ENCODE data around the gene CRYL1.
"Not testable (repeated sequence)": the region's sequence is repeated elsewhere in the genome, so short reads cannot be mapped to it uniquely, and the experiment has no call there.

CRYL1 gene

GRCh38 chr13:20451397-20451796 is 74.3 kb downstream of the CRYL1 start:
- no peak for DNase-seq (ENCODE audit: low spot score)

GRCh38 chr13:20448470-20448869 is 77.2 kb downstream of the CRYL1 start:
- DNase-seq (ENCODE audit: low spot score): no peak

- DNase-seq (ENCODE audit: low spot score): no peak
Observed at GRCh38 chr13:20446900-20447299, 78.8 kb downstream of the CRYL1 start.

- DNase-seq (ENCODE audit: low spot score): no peak
Observed at GRCh38 chr13:20446405-20446804, 79.3 kb downstream of the CRYL1 start.

GRCh38 chr13:20442798-20443381 is 82.8 kb downstream of the CRYL1 start:
- DNase-seq (ENCODE audit: low spot score): no peak

GRCh38 chr13:20442375-20442774 is 83.3 kb downstream of the CRYL1 start:
- DNase-seq (ENCODE audit: low spot score): no peak

- no peak for DNase-seq (ENCODE audit: low spot score)
Observed at GRCh38 chr13:20441879-20442278, 83.8 kb downstream of the CRYL1 start.

- no peak for DNase-seq (ENCODE audit: low spot score)
Observed at GRCh38 chr13:20441056-20441455, 84.6 kb downstream of the CRYL1 start.

- DNase-seq (ENCODE audit: low spot score): no peak
Observed at GRCh38 chr13:20439261-20439660, 86.4 kb downstream of the CRYL1 start.

GRCh38 chr13:20438801-20439200 is 86.9 kb downstream of the CRYL1 start:
- DNase-seq (ENCODE audit: low spot score): no peak

GRCh38 chr13:20436505-20436904 is 89.2 kb downstream of the CRYL1 start:
- no peak for DNase-seq (ENCODE audit: low spot score)

GRCh38 chr13:20435616-20436368 is 89.9 kb downstream of the CRYL1 start:
- no peak for DNase-seq (ENCODE audit: low spot score)

- not testable (repeated sequence) for DNase-seq (ENCODE audit: low spot score)
Observed at GRCh38 chr13:20434210-20434609, 91.4 kb downstream of the CRYL1 start.

GRCh38 chr13:20431687-20432384 is 93.8 kb downstream of the CRYL1 start:
- DNase-seq (ENCODE audit: low spot score): no peak

GRCh38 chr13:20431080-20431479 is 94.6 kb downstream of the CRYL1 start:
- no peak for DNase-seq (ENCODE audit: low spot score)

- DNase-seq (ENCODE audit: low spot score): no peak
Observed at GRCh38 chr13:20430296-20430695, 95.4 kb downstream of the CRYL1 start.

- no peak for DNase-seq (ENCODE audit: low spot score)
Observed at GRCh38 chr13:20429682-20430081, 96.0 kb downstream of the CRYL1 start.

- no peak for DNase-seq (ENCODE audit: low spot score)
Observed at GRCh38 chr13:20428666-20429644, 96.7 kb downstream of the CRYL1 start.

GRCh38 chr13:20426766-20427448 is 98.8 kb downstream of the CRYL1 start:
- DNase-seq (ENCODE audit: low spot score): no peak

GRCh38 chr13:20425819-20426219 is 99.8 kb downstream of the CRYL1 start:
- DNase-seq (ENCODE audit: low spot score): no peak

GRCh38 chr13:20424949-20425348 is 100.7 kb downstream of the CRYL1 start:
- DNase-seq (ENCODE audit: low spot score): no peak

GRCh38 chr13:20424559-20424852 is 101.2 kb downstream of the CRYL1 start:
- no peak for DNase-seq (ENCODE audit: low spot score)

All from CD4-positive, alpha-beta T cell treated with Interleukin-2 at 100 ng/mL for 4 hours (primary cell).